ENCODE results near the gene PCF11. TPM values are rescaled to one million over a fixed set of nuclear protein-coding genes. Genes with fewer than 3 reads are reported as not detected.

PCF11 gene
- total RNA-seq, 1 donor from 2014 or later: 53.3 TPM

- DNase-seq (ENCODE audit: low read depth): no peak
These were observed 3.2 kb upstream of the PCF11 start for GRCh38 chr11:83153764-83154163.

- DNase-seq (ENCODE audit: low read depth): peak; percentile 100
These were observed 561 bp upstream of the PCF11 start for GRCh38 chr11:83156144-83156995.

GRCh38 chr11:83157594-83158356 is 844 bp downstream of the PCF11 start:
- peak; percentile 78 for DNase-seq (ENCODE audit: low read depth)

- no peak for DNase-seq (ENCODE audit: low read depth)
These were observed 1.4 kb downstream of the PCF11 start for GRCh38 chr11:83158357-83158786.

GRCh38 chr11:83158965-83159901 is 2.3 kb downstream of the PCF11 start:
- peak; percentile 7 for DNase-seq (ENCODE audit: low read depth)

- peak; percentile 16 for DNase-seq (ENCODE audit: low read depth)
These were observed 3.3 kb downstream of the PCF11 start for GRCh38 chr11:83159902-83160865.

GRCh38 chr11:83161610-83162199 is 4.8 kb downstream of the PCF11 start:
- no peak for DNase-seq (ENCODE audit: low read depth)

- DNase-seq (ENCODE audit: low read depth): no peak
These were observed 5.4 kb downstream of the PCF11 start for GRCh38 chr11:83162377-83162776.

- no peak for DNase-seq (ENCODE audit: low read depth)
These were observed 9.4 kb downstream of the PCF11 start for GRCh38 chr11:83166193-83166866.

GRCh38 chr11:83168756-83169155 is 11.8 kb downstream of the PCF11 start:
- no peak for DNase-seq (ENCODE audit: low read depth)

- no peak for DNase-seq (ENCODE audit: low read depth)
These were observed 13.9 kb downstream of the PCF11 start for GRCh38 chr11:83170865-83171264.

GRCh38 chr11:83172551-83172950 is 15.6 kb downstream of the PCF11 start:
- DNase-seq (ENCODE audit: low read depth): no peak

- DNase-seq (ENCODE audit: low read depth): no peak
These were observed 17.1 kb downstream of the PCF11 start for GRCh38 chr11:83174008-83174407.

GRCh38 chr11:83175815-83176214 is 18.9 kb downstream of the PCF11 start:
- DNase-seq (ENCODE audit: low read depth): no peak

- no peak for DNase-seq (ENCODE audit: low read depth)
These were observed 24.9 kb downstream of the PCF11 start for GRCh38 chr11:83181815-83182214.

- no peak for DNase-seq (ENCODE audit: low read depth)
These were observed 28.8 kb downstream of the PCF11 start for GRCh38 chr11:83185767-83186166.

- no peak for DNase-seq (ENCODE audit: low read depth)
These were observed 30.5 kb downstream of the PCF11 start for GRCh38 chr11:83187465-83187864.

- no peak for DNase-seq (ENCODE audit: low read depth)
These were observed 34.6 kb downstream of the PCF11 start for GRCh38 chr11:83191491-83191890.

- no peak for DNase-seq (ENCODE audit: low read depth)
These were observed 35.1 kb downstream of the PCF11 start for GRCh38 chr11:83191986-83192385.
